ENCODE results near the gene MAGI1.

MAGI1 gene

GRCh38 chr3:65607101-65607500 lies 431.6 kb downstream of the MAGI1 start:
- no peak for DNase-seq

- DNase-seq = no peak
Observed at GRCh38 chr3:65605876-65606432, 432.8 kb downstream of the MAGI1 start.

DNA sequence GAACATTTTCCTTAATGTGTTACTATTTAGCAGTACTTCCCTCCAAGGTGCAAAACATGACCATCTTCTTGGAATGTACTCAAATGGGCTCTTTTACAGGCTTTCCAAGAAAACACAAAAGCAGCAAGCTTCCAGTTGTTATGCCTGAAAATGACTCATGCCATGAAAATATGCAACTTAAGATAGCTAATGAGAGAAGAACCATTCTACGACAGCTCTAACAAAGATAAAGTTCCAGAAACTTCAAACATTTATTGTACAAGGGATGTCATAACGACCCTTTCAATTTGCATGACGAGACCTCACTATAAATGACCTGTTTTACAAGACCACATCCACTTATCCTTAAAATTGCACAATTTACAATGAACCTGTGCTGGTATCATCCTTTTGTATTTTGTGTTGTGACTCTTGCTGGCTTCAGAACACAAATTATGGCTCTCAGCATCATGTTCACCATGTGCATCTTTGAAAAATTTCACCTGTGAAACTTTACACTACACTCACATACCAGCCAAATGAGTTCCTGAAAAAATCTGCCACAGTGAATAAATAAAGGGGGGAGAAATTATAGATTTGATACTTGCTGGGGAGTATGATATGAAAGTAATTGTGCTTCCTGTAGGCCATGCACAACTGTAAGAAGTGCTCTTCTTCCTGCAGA lies 433.7 kb downstream of the MAGI1 start:
- no peak for DNase-seq

DNA sequence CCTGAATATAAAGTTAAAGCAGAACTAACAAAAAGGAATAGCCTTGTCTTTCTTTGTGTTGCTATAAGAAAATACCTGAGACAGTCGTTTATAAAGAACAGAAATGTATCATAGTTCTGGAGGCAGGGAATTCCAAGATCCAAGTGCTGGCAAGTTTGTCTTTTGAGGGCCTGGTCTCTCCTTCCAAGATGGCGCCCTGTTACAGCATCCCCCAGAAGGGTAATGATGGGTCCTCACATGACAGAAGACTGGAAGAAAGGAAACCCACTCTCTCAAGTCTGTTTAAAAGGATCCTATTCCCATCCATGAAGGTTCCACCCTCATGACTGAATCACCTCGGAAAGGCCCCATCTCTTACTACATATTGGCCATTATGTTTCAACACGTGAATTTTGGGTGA lies 435.1 kb downstream of the MAGI1 start:
- no peak for DNase-seq

DNA sequence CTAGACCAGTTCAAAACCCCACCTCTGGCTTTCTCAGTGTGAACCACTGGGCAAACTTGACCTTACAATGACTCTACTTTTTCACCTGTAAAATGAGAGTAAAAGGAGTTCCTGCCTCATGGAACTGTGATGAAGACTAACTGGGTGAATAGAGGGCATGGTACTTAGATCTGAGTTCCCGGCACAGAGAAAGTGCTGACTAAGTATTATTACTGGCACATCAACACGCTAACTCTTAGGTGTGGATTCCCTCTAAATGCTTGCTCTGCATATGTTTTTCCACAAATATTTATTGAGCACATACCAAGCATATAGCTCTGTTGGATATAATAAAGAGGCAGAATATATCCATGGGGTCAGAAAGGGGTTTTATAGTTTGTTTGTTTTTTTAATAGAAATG lies 437.8 kb downstream of the MAGI1 start:
- no peak for DNase-seq

DNA sequence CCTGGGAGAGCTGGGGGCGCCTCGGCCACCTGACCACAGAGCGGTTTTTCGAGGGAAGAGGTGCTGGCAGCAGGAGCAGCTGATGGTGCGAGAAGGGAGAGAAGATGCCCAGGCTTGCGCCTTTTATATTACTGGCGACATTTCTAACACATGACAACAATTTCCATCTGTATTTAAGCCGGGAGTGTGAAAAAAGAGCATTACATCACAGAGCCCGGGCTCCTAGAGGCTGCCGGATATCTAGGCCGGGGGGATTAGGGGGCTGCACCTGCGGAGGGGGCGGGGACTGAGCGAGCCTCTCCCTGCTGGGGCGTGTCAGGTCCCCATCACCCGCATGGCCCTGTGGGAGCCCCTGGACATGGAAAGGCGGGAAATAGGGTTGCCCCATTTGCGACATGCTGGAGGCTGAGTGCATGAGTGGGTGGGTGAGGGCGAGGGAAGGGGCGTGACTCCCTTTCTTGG lies 440.7 kb downstream of the MAGI1 start:
- DNase-seq = no peak

- peak; percentile 56 for DNase-seq
Observed at GRCh38 chr3:65597226-65597951, 441.3 kb downstream of the MAGI1 start.

GRCh38 chr3:65596571-65597225 lies 442.0 kb downstream of the MAGI1 start:
- DNase-seq = peak; percentile 55

DNA sequence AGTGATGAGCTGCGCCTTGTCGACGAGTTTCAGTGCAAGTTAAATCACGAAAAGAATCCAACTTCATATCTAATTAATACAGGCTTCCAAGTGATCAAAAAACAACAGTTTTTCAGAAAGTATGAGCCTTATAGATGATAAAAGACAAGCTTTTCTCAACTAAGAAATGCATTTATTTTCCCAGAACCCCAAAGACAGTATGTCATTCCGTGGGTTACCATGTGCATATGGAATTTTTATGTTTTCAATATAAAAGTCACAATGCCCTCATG lies 442.8 kb downstream of the MAGI1 start:
- DNase-seq = no peak

GRCh38 chr3:65595222-65596028 lies 443.3 kb downstream of the MAGI1 start:
- DNase-seq = no peak

GRCh38 chr3:65593780-65594752 lies 444.7 kb downstream of the MAGI1 start:
- DNase-seq = peak; percentile 3

DNA sequence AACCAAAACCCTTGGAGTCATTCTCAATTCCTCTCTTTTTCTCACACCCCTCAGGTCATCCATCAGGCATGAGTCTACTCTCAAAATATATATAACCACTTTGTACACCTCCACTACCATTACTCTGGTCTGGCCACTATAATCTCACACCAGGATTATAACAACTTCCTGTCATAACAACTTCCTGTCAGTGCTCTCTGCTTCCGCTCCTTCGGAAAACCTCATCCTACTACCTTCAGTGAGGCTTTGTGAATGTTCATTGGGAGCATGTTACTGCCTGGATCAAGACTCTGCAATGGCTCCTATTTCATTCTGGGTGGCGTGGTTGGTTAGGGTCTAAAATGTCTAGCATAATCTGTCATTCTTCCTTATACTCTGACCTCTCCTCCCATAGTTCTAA lies 447.4 kb downstream of the MAGI1 start:
- no peak for DNase-seq

GRCh38 chr3:65588884-65589283 lies 449.8 kb downstream of the MAGI1 start:
- no peak for DNase-seq

GRCh38 chr3:65587650-65588439 lies 450.9 kb downstream of the MAGI1 start:
- no peak for DNase-seq

- DNase-seq = peak; percentile 6
Observed at GRCh38 chr3:65584913-65585312, 453.8 kb downstream of the MAGI1 start.

GRCh38 chr3:65584002-65584401 lies 454.7 kb downstream of the MAGI1 start:
- DNase-seq = no peak

DNA sequence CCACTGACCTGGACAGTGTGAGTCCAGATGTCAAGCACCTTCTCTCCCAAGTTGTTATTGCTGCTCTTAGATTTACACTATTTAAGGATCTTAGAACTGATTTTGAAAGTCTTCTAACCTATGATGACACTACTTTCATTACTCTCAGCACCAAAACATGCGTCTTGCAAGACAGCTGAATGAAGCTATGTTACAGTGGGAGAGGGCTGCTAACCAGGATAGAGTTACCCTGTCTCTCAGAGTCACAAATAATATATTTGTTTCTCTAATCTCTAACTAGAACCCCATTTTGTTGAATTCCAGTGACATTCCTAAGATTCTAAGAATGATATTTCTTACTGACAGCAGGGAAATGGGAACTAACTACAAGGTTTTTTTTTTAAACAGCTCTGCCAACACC lies 455.5 kb downstream of the MAGI1 start:
- DNase-seq = no peak

DNA sequence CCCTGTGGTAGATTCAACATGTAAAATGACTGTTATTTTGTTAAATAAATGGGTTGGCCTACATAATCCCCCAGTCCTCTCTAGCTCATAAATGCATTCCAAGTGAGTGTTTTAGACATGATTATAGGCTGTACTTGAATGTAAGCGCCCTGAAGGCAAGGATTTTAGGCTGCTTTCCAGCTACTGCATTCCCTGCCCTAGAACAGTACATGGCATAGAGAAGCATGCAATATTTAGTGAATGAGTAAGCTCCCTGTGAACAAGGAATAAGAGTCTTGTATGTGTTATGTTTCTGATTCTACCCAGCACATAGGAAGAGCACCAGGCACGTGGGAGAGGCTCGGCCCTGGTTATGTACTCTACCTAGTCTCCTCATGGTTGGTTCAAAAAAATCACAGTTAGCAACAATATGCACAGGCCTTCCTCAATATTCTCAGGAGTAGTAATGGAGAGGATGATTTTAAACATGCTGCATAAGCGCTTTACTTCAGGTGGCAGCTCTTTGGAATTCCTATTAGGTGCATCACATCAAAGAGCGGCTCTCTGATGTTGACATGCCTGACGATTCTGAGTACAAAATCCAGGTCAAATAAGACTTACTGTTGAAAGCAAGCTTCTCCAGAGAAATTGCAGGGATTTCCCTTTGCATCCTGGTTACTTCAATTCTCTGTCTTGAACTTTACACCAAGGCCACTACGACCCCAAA lies 456.6 kb downstream of the MAGI1 start:
- no peak for DNase-seq

- DNase-seq = no peak
Observed at GRCh38 chr3:65581313-65581712, 457.4 kb downstream of the MAGI1 start.

DNA sequence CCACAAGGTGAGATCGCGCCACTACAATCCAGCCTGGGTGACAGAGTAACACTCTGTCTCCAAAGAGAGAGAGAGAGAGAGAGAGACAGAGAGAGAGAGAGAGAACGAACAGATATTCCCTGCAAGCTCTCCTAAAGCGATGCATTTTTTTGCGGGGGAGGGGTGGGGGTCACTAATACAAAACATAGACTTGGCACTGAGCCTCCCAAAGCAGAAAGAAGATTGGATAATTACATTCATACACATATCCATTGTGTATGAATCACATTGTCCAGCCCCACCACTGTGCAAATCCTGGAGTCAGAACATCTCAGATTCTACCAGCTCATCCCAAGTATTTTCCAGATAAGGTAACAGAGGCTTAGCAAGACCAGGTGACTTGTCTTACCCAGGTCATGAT lies 459.9 kb downstream of the MAGI1 start:
- no peak for DNase-seq

Data from NCI-H2171 treated with DMSO at 0.1 percent for 48 hours (cell line).